Adipocyte (in vitro differentiated cells): ENCODE results near the gene TMEM86B.

Source experiments
- DNase-seq: peaks from one replicate; pipeline ENCODE4 v3.0.0-alpha.2; 2015; ENCODE audit warnings: low read depth
- H3K27me3 ChIP-seq: replicated peaks from 2 replicates; pipeline ENCODE4 v1.7.0; 2013; ENCODE audit warnings: mild to moderate bottlenecking, low read length, moderate library complexity; ENCODE audit not compliant: control insufficient read depth, insufficient read depth
- H3K36me3 ChIP-seq: 2 replicates; pipeline ENCODE4 v1.7.0; 2013; ENCODE audit warnings: low read length, mild to moderate bottlenecking, moderate library complexity; ENCODE audit not compliant: control insufficient read depth, insufficient read depth, severe bottlenecking
- H3K4me1 ChIP-seq: 2 replicates; pipeline ENCODE4 v1.7.0; 2013; ENCODE audit warnings: mild to moderate bottlenecking, low read length, moderate library complexity; ENCODE audit not compliant: control insufficient read depth, insufficient read depth
- H3K4me3 ChIP-seq: 2 replicates; pipeline ENCODE4 v1.7.0; 2013; ENCODE audit warnings: mild to moderate bottlenecking, low read length, moderate library complexity
- H3K9ac ChIP-seq: 2 replicates; pipeline ENCODE4 v1.7.0; 2013; ENCODE audit warnings: mild to moderate bottlenecking, low read length, moderate library complexity
- H3K9me3 ChIP-seq: 2 replicates; pipeline ENCODE4 v1.7.0; 2013; ENCODE audit warnings: mild to moderate bottlenecking, low read length, moderate library complexity; ENCODE audit not compliant: control insufficient read depth

TMEM86B gene

DNA sequence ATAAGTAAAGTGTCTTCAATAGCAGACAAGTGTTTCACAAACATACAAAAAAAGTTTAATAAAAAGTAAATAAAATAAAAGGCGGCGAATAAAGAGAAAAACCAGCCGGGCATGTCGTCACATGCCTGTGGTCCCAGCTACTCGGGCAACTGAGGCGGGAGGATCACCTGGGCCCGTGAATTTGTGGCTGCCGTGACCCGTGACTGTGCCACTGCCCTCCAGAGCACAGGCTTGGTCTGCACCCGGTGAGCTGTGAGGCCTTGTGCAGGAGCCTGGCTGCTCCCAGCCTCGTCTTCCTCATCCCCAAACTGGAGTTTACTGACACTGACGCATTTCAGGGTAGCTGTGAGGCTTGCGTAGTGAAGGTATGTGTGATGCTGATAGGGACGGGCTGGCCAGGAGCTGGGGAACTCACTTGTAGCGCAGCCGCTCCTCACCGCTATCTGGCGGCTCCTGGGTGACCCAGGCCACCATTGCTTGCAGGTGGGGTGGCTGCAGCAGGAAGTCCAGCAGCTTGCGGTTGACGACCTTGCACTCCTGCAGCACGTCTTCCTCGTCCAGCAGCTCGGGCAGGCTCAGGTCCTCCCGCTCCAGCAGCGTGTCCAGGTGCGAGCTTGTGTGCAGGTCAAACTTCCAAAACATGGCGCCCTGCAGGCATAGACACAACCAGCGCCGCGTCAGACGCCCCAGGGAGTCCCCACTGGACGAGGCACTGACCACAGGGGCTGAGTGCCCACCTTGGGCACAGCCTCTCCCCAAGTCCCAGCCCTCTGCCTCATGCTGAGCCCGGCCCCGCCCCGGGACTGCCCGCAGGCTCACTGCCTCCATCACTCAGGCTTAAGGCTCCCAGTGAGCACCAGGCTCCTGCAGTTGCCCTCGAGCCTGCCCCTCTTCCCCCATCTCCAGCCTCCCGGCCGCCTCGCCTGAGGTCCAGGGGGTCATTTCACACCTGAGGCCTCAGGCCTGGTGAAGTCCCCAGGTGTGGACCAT is 18.2 kb upstream of the TMEM86B start:
- Histone ChIP-seq H3K9ac (no peak overlapping the region), H3K9me3 (no peaks in the 10 kb centered on the region), H3K27me3 (no peaks in the 10 kb centered on the region), H3K4me3 (no peak overlapping the region), H3K4me1 (no peaks in the 10 kb centered on the region), H3K36me3 (peaks cover 46% of the 10 kb centered on the region)
- no peak for DNase-seq

DNA sequence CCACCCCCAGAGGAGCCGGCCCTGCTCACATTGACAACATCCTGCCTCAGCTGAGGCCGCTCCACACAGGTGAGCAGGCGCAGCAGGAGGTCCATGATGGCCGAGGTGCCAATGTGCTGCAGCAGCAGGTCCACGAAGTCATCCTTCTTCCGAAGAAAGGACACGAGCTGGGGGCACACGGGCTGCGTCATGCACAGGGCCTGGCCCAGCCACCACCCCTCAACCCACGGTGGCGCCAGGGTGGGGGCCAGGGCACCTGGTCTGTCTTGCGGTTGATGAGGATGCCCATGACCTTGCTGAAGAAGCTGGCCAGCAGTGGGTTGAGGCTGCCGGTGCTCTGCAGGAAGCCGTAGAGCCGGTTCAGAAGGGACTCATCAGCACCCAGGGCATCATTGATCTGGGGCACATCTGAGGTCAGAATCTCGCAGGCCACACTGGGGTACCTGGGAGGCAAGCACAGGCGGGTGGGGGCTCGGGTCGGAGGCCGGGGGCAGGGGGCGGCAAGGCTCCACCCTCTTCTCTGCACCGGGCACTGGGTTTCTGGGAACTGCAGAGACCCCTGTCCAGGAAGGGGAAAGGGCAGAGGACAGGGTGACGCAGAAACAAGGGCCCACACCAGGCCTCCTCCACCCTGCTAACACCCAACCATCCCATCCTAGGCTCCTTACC is 16.8 kb upstream of the TMEM86B start:
- Histone ChIP-seq H3K9ac (no peak overlapping the region), H3K9me3 (no peaks in the 10 kb centered on the region), H3K4me1 (no peaks in the 10 kb centered on the region), H3K27me3 (no peaks in the 10 kb centered on the region), H3K36me3 (peaks cover 57% of the 10 kb centered on the region), H3K4me3 (no peak overlapping the region)
- no peak for DNase-seq

- H3K4me1 ChIP-seq, result no peaks in the 10 kb centered on the region
- H3K9me3 ChIP-seq, result no peaks in the 10 kb centered on the region
- peaks cover 70% of the 10 kb centered on the region for H3K36me3 ChIP-seq
- no peak overlapping the region for H3K4me3 ChIP-seq
- no peak overlapping the region for H3K9ac ChIP-seq
- H3K27me3 ChIP-seq, result no peaks in the 10 kb centered on the region
- no peak for DNase-seq
These were observed 15.6 kb upstream of the TMEM86B start for GRCh38 chr19:55244004-55244680.

GRCh38 chr19:55242517-55242916 is 14.0 kb upstream of the TMEM86B start:
- H3K36me3 ChIP-seq, result peaks cover 84% of the 10 kb centered on the region
- no peak for DNase-seq
- no peak overlapping the region for H3K9ac ChIP-seq
- no peaks in the 10 kb centered on the region for H3K27me3 ChIP-seq
- no peaks in the 10 kb centered on the region for H3K9me3 ChIP-seq
- no peak overlapping the region for H3K4me3 ChIP-seq
- H3K4me1 ChIP-seq, result no peaks in the 10 kb centered on the region

DNA sequence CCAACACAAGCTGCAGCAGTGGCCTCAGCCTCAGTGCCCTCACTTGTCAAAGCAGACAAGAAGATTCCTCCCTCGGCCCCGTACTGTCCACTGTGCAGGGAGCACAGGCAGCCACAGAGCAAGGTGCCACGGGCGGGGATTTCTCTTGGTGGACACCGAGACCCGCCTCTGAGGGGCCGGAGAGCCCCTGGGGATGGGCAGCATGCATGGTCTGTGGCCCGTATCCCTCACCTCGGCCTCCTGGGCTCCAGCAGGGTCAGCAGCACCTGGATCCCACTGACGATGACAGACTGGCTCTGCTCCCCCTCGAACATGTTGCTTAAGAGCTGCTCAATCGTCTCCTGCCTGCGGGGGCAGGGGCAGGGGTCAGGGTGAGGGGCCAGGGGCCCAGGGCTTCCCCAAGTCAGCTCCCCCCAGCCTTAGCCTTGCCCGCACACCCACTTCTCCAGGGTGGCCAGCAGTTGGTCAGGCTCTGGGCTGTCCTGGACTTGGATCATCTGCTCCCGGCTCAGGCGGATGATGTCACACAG is 13.4 kb upstream of the TMEM86B start:
- Histone ChIP-seq H3K36me3 (peaks cover 89% of the 10 kb centered on the region), H3K4me3 (no peak overlapping the region), H3K27me3 (no peaks in the 10 kb centered on the region), H3K9me3 (no peaks in the 10 kb centered on the region), H3K9ac (no peak overlapping the region), H3K4me1 (no peaks in the 10 kb centered on the region)
- no peak for DNase-seq

GRCh38 chr19:55241143-55241934 is 12.8 kb upstream of the TMEM86B start:
- H3K9me3 ChIP-seq, result no peaks in the 10 kb centered on the region
- peaks cover 91% of the 10 kb centered on the region for H3K36me3 ChIP-seq
- no peaks in the 10 kb centered on the region for H3K27me3 ChIP-seq
- no peak overlapping the region for H3K4me3 ChIP-seq
- no peaks in the 10 kb centered on the region for H3K4me1 ChIP-seq
- no peak for DNase-seq
- no peak overlapping the region for H3K9ac ChIP-seq

DNA sequence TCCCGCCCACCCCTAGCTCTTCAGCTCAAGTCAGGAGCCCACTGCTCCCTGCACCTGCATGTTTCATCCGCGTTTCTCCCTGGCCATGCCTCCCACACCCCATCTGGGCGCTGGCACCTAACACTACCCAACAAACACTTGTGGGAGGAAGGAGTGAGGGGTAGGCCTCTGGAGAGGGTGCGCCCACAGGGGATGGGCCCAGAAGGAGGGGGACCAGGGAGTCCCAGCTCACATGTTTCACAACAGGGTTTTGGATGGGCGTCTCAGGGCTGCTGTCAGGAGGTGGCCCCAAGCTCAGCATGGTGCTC is 12.1 kb upstream of the TMEM86B start:
- H3K9ac ChIP-seq, result no peak overlapping the region
- no peak for DNase-seq
- H3K27me3 ChIP-seq, result no peaks in the 10 kb centered on the region
- peaks cover 91% of the 10 kb centered on the region for H3K36me3 ChIP-seq
- H3K4me3 ChIP-seq, result no peak overlapping the region
- H3K4me1 ChIP-seq, result no peaks in the 10 kb centered on the region
- H3K9me3 ChIP-seq, result no peaks in the 10 kb centered on the region

DNA sequence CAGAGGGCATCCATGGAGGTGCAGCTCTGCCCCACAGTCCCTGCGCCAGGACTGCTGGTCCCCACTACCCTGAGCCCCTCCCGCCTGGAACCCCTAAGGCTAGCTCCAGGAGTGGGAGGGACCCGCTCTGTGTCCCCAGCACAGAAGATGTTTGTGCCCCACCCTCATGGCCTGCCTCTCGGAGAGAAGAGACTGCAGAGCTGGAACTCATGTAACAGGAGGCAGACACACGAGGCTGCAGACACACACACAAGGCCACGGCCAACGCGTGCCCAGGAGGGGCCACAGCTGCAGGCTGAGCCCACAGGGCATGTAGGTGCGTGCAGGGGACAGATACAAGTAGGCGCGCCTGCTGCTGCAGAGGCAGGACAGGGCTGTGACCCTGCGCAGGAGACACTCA is 10.4 kb upstream of the TMEM86B start:
- H3K9me3 ChIP-seq, result no peaks in the 10 kb centered on the region
- H3K4me3 ChIP-seq, result no peak overlapping the region
- H3K9ac ChIP-seq, result no peak overlapping the region
- no peak for DNase-seq
- no peaks in the 10 kb centered on the region for H3K27me3 ChIP-seq
- H3K36me3 ChIP-seq, result peaks cover 88% of the 10 kb centered on the region
- no peaks in the 10 kb centered on the region for H3K4me1 ChIP-seq

DNA sequence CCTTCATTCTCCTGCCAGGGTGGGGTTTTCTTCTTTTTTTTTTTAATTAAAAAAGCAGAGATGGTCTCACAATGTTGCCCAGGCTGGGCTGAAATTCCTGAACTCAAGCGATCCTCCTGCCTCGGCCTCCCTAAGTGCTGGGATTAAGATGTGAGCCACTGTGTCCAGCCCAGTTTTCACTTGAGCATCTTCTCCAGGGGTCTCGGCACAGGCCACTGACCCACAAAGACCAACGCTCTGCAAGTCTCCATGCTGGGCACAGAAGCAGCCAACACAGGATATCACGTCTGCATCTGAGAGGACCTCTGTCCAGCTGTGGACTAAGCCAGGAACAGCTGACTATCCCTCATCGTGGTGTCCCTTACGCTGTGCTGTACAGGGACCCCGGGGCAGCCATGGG is 9.5 kb upstream of the TMEM86B start:
- Histone ChIP-seq H3K4me3 (no peak overlapping the region), H3K27me3 (no peaks in the 10 kb centered on the region), H3K4me1 (no peaks in the 10 kb centered on the region), H3K9ac (no peak overlapping the region), H3K9me3 (no peaks in the 10 kb centered on the region), H3K36me3 (peaks cover 89% of the 10 kb centered on the region)
- DNase-seq, result no peak

GRCh38 chr19:55232986-55233385 is 4.4 kb upstream of the TMEM86B start:
- Histone ChIP-seq H3K27me3 (no peaks in the 10 kb centered on the region), H3K36me3 (peaks cover 76% of the 10 kb centered on the region), H3K9ac (no peak overlapping the region), H3K4me1 (no peaks in the 10 kb centered on the region), H3K9me3 (no peaks in the 10 kb centered on the region), H3K4me3 (no peak overlapping the region)
- DNase-seq, result no peak

GRCh38 chr19:55232286-55232602 is 3.7 kb upstream of the TMEM86B start:
- no peak for DNase-seq
- Histone ChIP-seq H3K36me3 (peaks cover 69% of the 10 kb centered on the region), H3K27me3 (no peaks in the 10 kb centered on the region), H3K4me1 (no peaks in the 10 kb centered on the region), H3K9me3 (no peaks in the 10 kb centered on the region), H3K9ac (no peak overlapping the region), H3K4me3 (no peak overlapping the region)
